SK-N-SH (cell line): Measurements from ENCODE around the gene KCNG1. TPM values are rescaled to one million over a fixed set of nuclear protein-coding genes. Genes with fewer than 3 reads are reported as not detected.

Source experiments
- CTCF ChIA-PET: fragments of 300-600, 350-600 bp; formaldehyde crosslinking; extraction: SDS; loops from one replicate; lab custom pipeline; 2021; lab: Yijun Ruan, JAX
- POLR2A ChIA-PET: fragments of 350-600 bp; sonication (Branson Sonifier 250); formaldehyde crosslinking; extraction: SDS; loops from one replicate; lab custom pipeline; 2020; ENCODE audit warnings: antibody characterized with exemption, inconsistent platforms; lab: Yijun Ruan, JAX
- DNase-seq: peaks from one replicate; pipeline ENCODE4 v3.0.0; 2012
- H2AFZ ChIP-seq: fragments of 200-600 bp; sonication (generic); 2 replicates; pipeline ENCODE4 v1.8.1; 2016; ENCODE audit warnings: antibody characterized with exemption, mild to moderate bottlenecking, low read depth
- H3F3A ChIP-seq: fragments of 200-600 bp; sonication (generic); replicated peaks from 2 replicates; pipeline ENCODE3; 2016; ENCODE audit warnings: antibody characterized with exemption, mild to moderate bottlenecking; ENCODE audit not compliant: insufficient read depth
- H3K27ac ChIP-seq, 2 experiments: fragments of 200-500 bp in 1 of 2; fragments of 200-600 bp in 1 of 2; sonication (Bioruptor generic) in 1 of 2; sonication (generic), shearing (Covaris generic) in 1 of 2; 2 replicates each; pipeline versions ENCODE4 v1.5.1 to v1.6.1; 2014 to 2016; ENCODE audit warnings: low read depth in 2 of 2, inconsistent platforms in 1 of 2, low read length in 1 of 2, mild to moderate bottlenecking in 1 of 2, mixed read lengths in 1 of 2
- H3K27me3 ChIP-seq: fragments of 200-600 bp; sonication (generic), shearing (Covaris generic); 2 replicates; pipeline ENCODE4 v1.6.1; 2016; ENCODE audit warnings: mixed run types; ENCODE audit not compliant: insufficient read depth
- H3K36me3 ChIP-seq, 2 experiments: fragments of 200-500 bp in 1 of 2; fragments of 200-600 bp in 1 of 2; sonication (Bioruptor generic) in 1 of 2; sonication (generic) in 1 of 2; replicated peaks in 1 of 2; 2 replicates each; pipeline versions ENCODE3 to v1.5.1; 2014 to 2016; ENCODE audit warnings: low read length in 1 of 2, mild to moderate bottlenecking in 1 of 2; ENCODE audit not compliant: insufficient read depth in 2 of 2, control insufficient read depth in 1 of 2
- H3K4me1 ChIP-seq, 2 experiments: fragments of 200-500 bp in 1 of 2; fragments of 200-600 bp in 1 of 2; sonication (Bioruptor generic) in 1 of 2; sonication (generic), shearing (Covaris generic) in 1 of 2; 2 replicates each; pipeline versions ENCODE4 v1.5.1 to v1.6.1; 2014 to 2016; ENCODE audit warnings: low read depth in 1 of 2, low read length in 1 of 2, mixed run types in 1 of 2; ENCODE audit not compliant: insufficient read depth in 2 of 2, control insufficient read depth in 1 of 2
- H3K4me2 ChIP-seq: fragments of 200-600 bp; sonication (generic), shearing (Covaris generic); 2 replicates; pipeline ENCODE4 v1.6.1; 2017; ENCODE audit warnings: mixed run types
- H3K4me3 ChIP-seq, 2 experiments: fragments of 200-500 bp in 1 of 2; fragments of 200-600 bp in 1 of 2; sonication (Bioruptor generic) in 1 of 2; sonication (generic), shearing (Covaris generic) in 1 of 2; 2 replicates each; pipeline versions ENCODE4 v1.5.1 to v1.8.1; 2014 to 2016; ENCODE audit warnings: low read depth in 2 of 2, inconsistent platforms in 1 of 2, low read length in 1 of 2, mild to moderate bottlenecking in 1 of 2, mixed read lengths in 1 of 2, moderate library complexity in 1 of 2
- H3K79me2 ChIP-seq: fragments of 200-600 bp; sonication (generic); 2 replicates; pipeline ENCODE4 v1.8.1; 2017; ENCODE audit warnings: mild to moderate bottlenecking; ENCODE audit not compliant: insufficient read depth
- H3K9ac ChIP-seq: fragments of 200-600 bp; sonication (generic); 2 replicates; pipeline ENCODE4 v1.6.1; 2017; ENCODE audit warnings: mixed run types
- H3K9me2 ChIP-seq: fragments of 200-600 bp; sonication (generic); 2 replicates; pipeline ENCODE4 v1.6.1; 2017; ENCODE audit warnings: mixed run types
- H3K9me3 ChIP-seq: fragments of 200-600 bp; sonication (generic); 2 replicates; pipeline ENCODE4 v1.6.1; 2017; ENCODE audit warnings: mixed run types, mild to moderate bottlenecking, moderate library complexity
- H4K20me1 ChIP-seq: fragments of 200-600 bp; sonication (generic); 2 replicates; pipeline ENCODE4 v1.6.1; 2017; ENCODE audit warnings: mild to moderate bottlenecking, mixed run types; ENCODE audit not compliant: insufficient read depth
- PBX3 ChIP-seq: IDR thresholded peaks from 2 replicates; pipeline ENCODE4; 2012
- polyA plus RNA-seq, 3 experiments: library from polyadenylated mRNA; depleted of rRNA; stranded (reverse); fragments of >200 nt; gene quantifications; 2 replicates each; pipeline ENCODE4 v1.2.3, GENCODE V29; 2012

Gene KCNG1
- polyA plus RNA-seq, 1 of the 3 experiments (the other 2 are of a cell fraction): 13.8 TPM

GRCh38 chr20:50953821-50954220 is 69.1 kb downstream of the KCNG1 start:
- TF ChIP-seq PBX3: no peak
- TF ChIP-seq, all 33 proteins: peak for 0
- Histone ChIP-seq H3K36me3 (peaks cover 55 to 58% of the 10 kb centered on the region in 2 experiments), H3K27me3 (no peaks in the 10 kb centered on the region), H3K4me1 (peaks cover 7 to 10% of the 10 kb centered on the region in 2 experiments; a peak in 3 of 4 replicates), H2AFZ (no peak overlapping the region), H3K27ac (no peak overlapping the region), H3F3A (no peaks in the 10 kb centered on the region), H3K79me2 (peaks cover 96% of the 10 kb centered on the region), H3K9me3 (no peaks in the 10 kb centered on the region), H3K9ac (no peak overlapping the region), H3K4me3 (no peak overlapping the region), H3K9me2 (no peaks in the 10 kb centered on the region), H3K4me2 (no peak overlapping the region), H4K20me1 (peaks cover 47% of the 10 kb centered on the region)
- ChIA-PET POLR2A (no interaction called here), CTCF (no interaction called here)
- no peak for DNase-seq

Other genes starting within 250 kb of the KCNG1 start
- 23.3 and 43.8 TPM in 2 replicates for gene BCAS4, start 228.0 kb downstream of the KCNG1 start, polyA plus RNA-seq (2012; rRNA removed)
- gene ADNP, start 91.7 kb downstream of the KCNG1 start, polyA plus RNA-seq (2012; rRNA removed): 13.3 TPM in 2 replicates
- 72.1 and 109 TPM in 2 replicates for gene DPM1, start 64.6 kb downstream of the KCNG1 start, polyA plus RNA-seq (2012; rRNA removed)
- gene MOCS3, start 64.3 kb downstream of the KCNG1 start, polyA plus RNA-seq (2012; rRNA removed): 4.0 and 4.4 TPM in 2 replicates